ENCODE data around the gene CCDC38.

CCDC38 gene

GRCh38 chr12:95836185-95836609 is 106.2 kb downstream of the CCDC38 start:
- no peak for DNase-seq (ENCODE audit: low spot score)

GRCh38 chr12:95834572-95834971 is 107.8 kb downstream of the CCDC38 start:
- no peak for DNase-seq (ENCODE audit: low spot score)

- no peak for DNase-seq (ENCODE audit: low spot score)
Observed at GRCh38 chr12:95830335-95831089, 111.9 kb downstream of the CCDC38 start.

GRCh38 chr12:95829395-95829794 is 113.0 kb downstream of the CCDC38 start:
- no peak for DNase-seq (ENCODE audit: low spot score)

GRCh38 chr12:95820096-95820703 is 122.2 kb downstream of the CCDC38 start:
- peak; percentile 26 for DNase-seq (ENCODE audit: low spot score)
